Measurements from ENCODE around the gene BICRAL. TPM values are rescaled to one million over a fixed set of nuclear protein-coding genes. Genes with fewer than 3 reads are reported as not detected.

The BICRAL gene
- total and polyA plus RNA-seq, 9 of the 15 experiments (the other 6 are each of a cell fraction or from before 2014, with no cell fraction given): 1.2 to 11.9 (median 5.6) TPM

DNA sequence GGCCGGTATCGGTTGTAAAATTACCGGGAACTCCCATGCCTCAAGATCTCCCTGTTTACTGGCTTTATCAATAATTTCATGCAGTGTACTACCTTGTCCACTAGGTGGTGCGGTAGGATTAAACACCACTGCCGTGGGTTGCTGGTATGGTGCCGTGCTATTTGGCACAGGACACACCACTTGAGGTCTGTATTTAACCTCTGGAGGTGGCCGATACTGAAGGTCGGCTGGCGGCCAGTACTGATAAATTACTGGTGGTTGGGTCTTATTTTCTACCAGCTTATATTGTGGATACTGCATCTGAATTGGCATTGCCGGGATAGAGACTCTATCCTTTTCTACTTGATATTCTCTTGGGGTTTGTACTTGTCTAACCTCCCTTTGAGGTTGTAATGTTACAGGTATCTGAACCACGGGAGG lies 119.7 kb downstream of the BICRAL start (continued):
- peak; percentile 91 to 98 (median 92) for TF ChIP-seq CTCF (IDR thresholded peaks at IDR 0.05 in 2 of 3, conservative IDR thresholded peaks at IDR 0.05 in 1 of 3; ENCODE audit: insufficient read depth in 2 of 3, low read depth in 1 of 3, low read length in 3 of 3)
- TF ChIP-seq, protein P1, sequence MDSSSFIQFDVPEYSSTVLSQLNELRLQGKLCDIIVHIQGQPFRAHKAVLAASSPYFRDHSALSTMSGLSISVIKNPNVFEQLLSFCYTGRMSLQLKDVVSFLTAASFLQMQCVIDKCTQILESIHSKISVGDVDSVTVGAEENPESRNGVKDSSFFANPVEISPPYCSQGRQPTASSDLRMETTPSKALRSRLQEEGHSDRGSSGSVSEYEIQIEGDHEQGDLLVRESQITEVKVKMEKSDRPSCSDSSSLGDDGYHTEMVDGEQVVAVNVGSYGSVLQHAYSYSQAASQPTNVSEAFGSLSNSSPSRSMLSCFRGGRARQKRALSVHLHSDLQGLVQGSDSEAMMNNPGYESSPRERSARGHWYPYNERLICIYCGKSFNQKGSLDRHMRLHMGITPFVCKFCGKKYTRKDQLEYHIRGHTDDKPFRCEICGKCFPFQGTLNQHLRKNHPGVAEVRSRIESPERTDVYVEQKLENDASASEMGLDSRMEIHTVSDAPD (CRISPR knock-in tag; IDR thresholded peaks at IDR 0.05): no peak
- TF ChIP-seq SIRT6 (IDR thresholded peaks at IDR 0.05; ENCODE audit: low read depth, low read length): no peak
- peak in 1 of 2 experiments; percentile 63; a peak in 1 of 4 replicates for TF ChIP-seq RCOR1 (IDR thresholded peaks at IDR 0.05; ENCODE audit: borderline replicate concordance in 1 of 2, low read depth in 2 of 2, low read length in 2 of 2)
- no peak for TF ChIP-seq ZC3H4 (CRISPR knock-in tag; IDR thresholded peaks at IDR 0.05; ENCODE audit: borderline replicate concordance)
- TF ChIP-seq, protein P2, sequence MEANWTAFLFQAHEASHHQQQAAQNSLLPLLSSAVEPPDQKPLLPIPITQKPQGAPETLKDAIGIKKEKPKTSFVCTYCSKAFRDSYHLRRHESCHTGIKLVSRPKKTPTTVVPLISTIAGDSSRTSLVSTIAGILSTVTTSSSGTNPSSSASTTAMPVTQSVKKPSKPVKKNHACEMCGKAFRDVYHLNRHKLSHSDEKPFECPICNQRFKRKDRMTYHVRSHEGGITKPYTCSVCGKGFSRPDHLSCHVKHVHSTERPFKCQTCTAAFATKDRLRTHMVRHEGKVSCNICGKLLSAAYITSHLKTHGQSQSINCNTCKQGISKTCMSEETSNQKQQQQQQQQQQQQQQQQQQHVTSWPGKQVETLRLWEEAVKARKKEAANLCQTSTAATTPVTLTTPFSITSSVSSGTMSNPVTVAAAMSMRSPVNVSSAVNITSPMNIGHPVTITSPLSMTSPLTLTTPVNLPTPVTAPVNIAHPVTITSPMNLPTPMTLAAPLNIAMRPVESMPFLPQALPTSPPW (CRISPR knock-in tag; IDR thresholded peaks at IDR 0.05): no peak
- TF ChIP-seq RB1 (IDR thresholded peaks at IDR 0.05; ENCODE audit: low read depth): peak; percentile 71
- TF ChIP-seq DPF2 (IDR thresholded peaks at IDR 0.05): no peak
- TF ChIP-seq SMAD4 (CRISPR knock-in tag; conservative IDR thresholded peaks at IDR 0.05): 0 out of 2 replicates have a peak, but pooled peaks have one; percentile 25
- TF ChIP-seq GATAD2B (IDR thresholded peaks at IDR 0.05; ENCODE audit: borderline replicate concordance): peak; percentile 62; the same call in 1 of the 2 replicates
- TF ChIP-seq L3MBTL2 (IDR thresholded peaks at IDR 0.05): peak; percentile 56
- TF ChIP-seq FOXK2 (conservative IDR thresholded peaks at IDR 0.05 in 1 of 2, IDR thresholded peaks at IDR 0.05 in 1 of 2; ENCODE audit: low read depth in 2 of 2): peak; percentile 84 to 87
- no peak for TF ChIP-seq MXI1 (IDR thresholded peaks at IDR 0.05; ENCODE audit: low read depth, low read length)
- peak; percentile 48 for TF ChIP-seq ARID1B (IDR thresholded peaks at IDR 0.05)
- no peak for TF ChIP-seq MEF2A (IDR thresholded peaks at IDR 0.05; ENCODE audit: control insufficient read depth, low read depth, low read length)
- TF ChIP-seq NR2F6 (CRISPR knock-in tag; IDR thresholded peaks at IDR 0.05): no peak
- TF ChIP-seq ZNF695 (CRISPR knock-in tag; IDR thresholded peaks at IDR 0.05): no peak
- TF ChIP-seq SAFB2 (IDR thresholded peaks at IDR 0.05; ENCODE audit: borderline replicate concordance, low read depth, low read length, severe bottlenecking): no peak
- TF ChIP-seq RFX7 (CRISPR knock-in tag; IDR thresholded peaks at IDR 0.05): no peak

All from K562 (cell line).